Neural cell (in vitro differentiated cells): ENCODE data around the gene DHX34.

ENCODE experiments used
- EP300 ChIP-seq: fragments of 450-650 bp; conservative IDR thresholded peaks from 2 replicates; pipeline ENCODE4 v1.6.1; 2014; ENCODE audit warnings: antibody characterized with exemption, mild to moderate bottlenecking, moderate library complexity; ENCODE audit not compliant: poor library complexity, severe bottlenecking
- EZH2 ChIP-seq: fragments of 200-600, 300-800 bp; shearing (Covaris generic), sonication (generic); IDR thresholded peaks from 2 replicates; pipeline ENCODE4 v1.6.1; 2014; ENCODE audit warnings: antibody characterized with exemption, low read length, borderline replicate concordance, mild to moderate bottlenecking; ENCODE audit not compliant: insufficient read depth, poor library complexity, severe bottlenecking
- MXI1 ChIP-seq: fragments of 450-650 bp; conservative IDR thresholded peaks from 2 replicates; pipeline ENCODE4 v1.6.1; 2014; ENCODE audit warnings: antibody characterized with exemption, mild to moderate bottlenecking; ENCODE audit not compliant: poor library complexity, severe bottlenecking
- POLR2AphosphoS5 ChIP-seq: IDR thresholded peaks from 2 replicates; pipeline ENCODE4 v1.6.1; 2012
- TAF1 ChIP-seq: IDR thresholded peaks from 2 replicates; pipeline ENCODE4 v1.6.1; 2012; ENCODE audit warnings: low read depth
- TF ChIP-seq, protein P1 (sequence below): fragments of 450-650 bp; IDR thresholded peaks from 2 replicates; pipeline ENCODE4 v1.5.1; 2014; ENCODE audit warnings: antibody characterized with exemption, mild to moderate bottlenecking, moderate library complexity; ENCODE audit not compliant: poor library complexity, severe bottlenecking

DNA sequence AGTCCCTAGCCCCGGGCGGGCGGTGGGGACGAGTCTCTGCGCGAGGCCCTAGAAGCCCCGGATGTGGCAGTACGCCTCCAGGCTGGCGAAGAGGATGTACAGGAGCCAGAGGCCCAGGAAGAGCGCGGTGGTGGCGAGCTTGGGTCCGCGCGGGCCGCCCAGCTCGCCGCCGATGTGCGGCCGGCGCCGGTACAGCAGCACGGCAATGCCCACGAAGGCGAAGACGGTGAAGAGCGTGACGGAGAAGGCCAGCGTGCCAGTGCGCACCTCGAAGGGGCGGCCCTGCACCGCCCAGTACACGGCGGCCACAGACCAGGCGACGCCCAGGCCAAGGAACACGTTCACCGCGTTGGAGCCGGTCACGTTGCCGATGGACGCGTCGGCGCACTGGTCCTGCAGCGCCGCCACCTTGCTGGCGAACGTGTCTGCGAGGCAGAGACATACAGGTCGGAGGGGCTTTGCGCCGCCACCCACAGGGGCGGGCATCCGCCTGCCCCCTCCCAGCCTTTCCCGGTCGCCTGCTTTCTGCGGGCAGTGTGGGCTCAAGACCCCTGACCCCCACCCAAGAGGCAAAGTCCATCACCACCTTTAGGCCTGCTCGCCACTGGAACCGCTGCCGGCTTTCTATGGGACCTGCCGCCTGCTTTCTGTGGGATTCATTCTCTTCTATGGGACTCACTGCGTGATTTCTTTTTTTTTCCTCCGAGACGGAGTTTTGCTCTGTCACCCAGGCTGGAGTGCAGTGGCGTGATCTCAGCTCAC lies 81.1 kb downstream of the DHX34 start:
- TF ChIP-seq, protein P1, sequence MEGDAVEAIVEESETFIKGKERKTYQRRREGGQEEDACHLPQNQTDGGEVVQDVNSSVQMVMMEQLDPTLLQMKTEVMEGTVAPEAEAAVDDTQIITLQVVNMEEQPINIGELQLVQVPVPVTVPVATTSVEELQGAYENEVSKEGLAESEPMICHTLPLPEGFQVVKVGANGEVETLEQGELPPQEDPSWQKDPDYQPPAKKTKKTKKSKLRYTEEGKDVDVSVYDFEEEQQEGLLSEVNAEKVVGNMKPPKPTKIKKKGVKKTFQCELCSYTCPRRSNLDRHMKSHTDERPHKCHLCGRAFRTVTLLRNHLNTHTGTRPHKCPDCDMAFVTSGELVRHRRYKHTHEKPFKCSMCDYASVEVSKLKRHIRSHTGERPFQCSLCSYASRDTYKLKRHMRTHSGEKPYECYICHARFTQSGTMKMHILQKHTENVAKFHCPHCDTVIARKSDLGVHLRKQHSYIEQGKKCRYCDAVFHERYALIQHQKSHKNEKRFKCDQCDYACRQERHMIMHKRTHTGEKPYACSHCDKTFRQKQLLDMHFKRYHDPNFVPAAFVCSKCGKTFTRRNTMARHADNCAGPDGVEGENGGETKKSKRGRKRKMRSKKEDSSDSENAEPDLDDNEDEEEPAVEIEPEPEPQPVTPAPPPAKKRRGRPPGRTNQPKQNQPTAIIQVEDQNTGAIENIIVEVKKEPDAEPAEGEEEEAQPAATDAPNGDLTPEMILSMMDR, result no peak
- no peak for TF ChIP-seq EP300
- no peak for TF ChIP-seq EZH2
- no peak for TF ChIP-seq POLR2AphosphoS5
- no peak for TF ChIP-seq MXI1
- no peak for TF ChIP-seq TAF1
